ENCODE results near the gene IMMP2L.

The IMMP2L gene

DNA sequence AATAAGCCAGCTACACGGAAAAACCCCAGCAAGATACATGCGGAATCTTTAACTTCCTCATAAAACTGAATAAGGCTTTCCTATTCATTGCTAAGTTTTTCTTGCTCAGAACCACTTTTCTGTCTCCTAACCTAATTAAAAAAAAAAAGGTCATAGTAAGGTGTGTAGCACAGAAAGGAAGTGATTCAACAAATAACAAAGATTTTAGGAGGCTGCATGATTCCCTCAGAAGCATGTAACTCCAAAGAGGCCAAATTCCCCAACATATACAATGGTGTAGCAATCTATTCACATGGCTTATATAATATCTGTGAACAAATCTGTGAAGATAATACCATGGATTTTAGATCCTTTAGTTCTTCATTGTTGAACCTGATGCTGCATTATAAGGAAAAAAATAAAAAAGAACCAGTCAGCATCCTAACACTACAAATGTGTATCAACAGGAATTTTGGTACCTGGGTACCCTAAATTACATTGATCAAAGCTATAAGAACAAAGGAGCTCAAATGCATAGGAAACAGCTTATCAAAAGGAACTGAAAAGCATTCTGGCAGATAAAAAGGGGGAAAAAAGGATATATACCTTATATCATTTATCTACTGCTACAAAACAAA, 63.8 kb downstream of the IMMP2L start:
- Histone ChIP-seq H3K4me2 (ENCODE audit: low read depth, low read length, poor library complexity, severe bottlenecking) (no peak overlapping the region), H2AFZ (ENCODE audit: low read length) (no peak overlapping the region), H3K9me3 (ENCODE audit: insufficient read depth, low read depth, low read length) (no peaks in the 10 kb centered on the region), H3K4me1 (ENCODE audit: insufficient read depth, low read length, poor library complexity, severe bottlenecking) (peaks cover 3% of the 10 kb centered on the region), H3K9me2 (replicated peaks; ENCODE audit: low read depth, low read length) (no peaks in the 10 kb centered on the region), H3K36me3 (ENCODE audit: insufficient read depth, low read length) (no peaks in the 10 kb centered on the region), H3F3A (ENCODE audit: low read depth) (no peaks in the 10 kb centered on the region), H3K79me2 (ENCODE audit: insufficient read depth, low read length) (no peaks in the 10 kb centered on the region), H3K9ac (ENCODE audit: low read depth, low read length, poor library complexity, severe bottlenecking) (no peak overlapping the region), H3K4me3 (ENCODE audit: low read length, poor library complexity, severe bottlenecking) (no peak overlapping the region), H4K20me1 (ENCODE audit: insufficient read depth, low read length, poor library complexity, severe bottlenecking) (no peaks in the 10 kb centered on the region), H3K27me3 (ENCODE audit: insufficient read depth, low read length, poor library complexity, severe bottlenecking) (no peaks in the 10 kb centered on the region)
- TF ChIP-seq, protein P1, sequence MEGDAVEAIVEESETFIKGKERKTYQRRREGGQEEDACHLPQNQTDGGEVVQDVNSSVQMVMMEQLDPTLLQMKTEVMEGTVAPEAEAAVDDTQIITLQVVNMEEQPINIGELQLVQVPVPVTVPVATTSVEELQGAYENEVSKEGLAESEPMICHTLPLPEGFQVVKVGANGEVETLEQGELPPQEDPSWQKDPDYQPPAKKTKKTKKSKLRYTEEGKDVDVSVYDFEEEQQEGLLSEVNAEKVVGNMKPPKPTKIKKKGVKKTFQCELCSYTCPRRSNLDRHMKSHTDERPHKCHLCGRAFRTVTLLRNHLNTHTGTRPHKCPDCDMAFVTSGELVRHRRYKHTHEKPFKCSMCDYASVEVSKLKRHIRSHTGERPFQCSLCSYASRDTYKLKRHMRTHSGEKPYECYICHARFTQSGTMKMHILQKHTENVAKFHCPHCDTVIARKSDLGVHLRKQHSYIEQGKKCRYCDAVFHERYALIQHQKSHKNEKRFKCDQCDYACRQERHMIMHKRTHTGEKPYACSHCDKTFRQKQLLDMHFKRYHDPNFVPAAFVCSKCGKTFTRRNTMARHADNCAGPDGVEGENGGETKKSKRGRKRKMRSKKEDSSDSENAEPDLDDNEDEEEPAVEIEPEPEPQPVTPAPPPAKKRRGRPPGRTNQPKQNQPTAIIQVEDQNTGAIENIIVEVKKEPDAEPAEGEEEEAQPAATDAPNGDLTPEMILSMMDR (conservative IDR thresholded peaks at IDR 0.05; ENCODE audit: low read length), result no peak
- TF ChIP-seq EZH2phosphoT487 (IDR thresholded peaks at IDR 0.05; ENCODE audit: borderline replicate concordance), result no peak

DNA sequence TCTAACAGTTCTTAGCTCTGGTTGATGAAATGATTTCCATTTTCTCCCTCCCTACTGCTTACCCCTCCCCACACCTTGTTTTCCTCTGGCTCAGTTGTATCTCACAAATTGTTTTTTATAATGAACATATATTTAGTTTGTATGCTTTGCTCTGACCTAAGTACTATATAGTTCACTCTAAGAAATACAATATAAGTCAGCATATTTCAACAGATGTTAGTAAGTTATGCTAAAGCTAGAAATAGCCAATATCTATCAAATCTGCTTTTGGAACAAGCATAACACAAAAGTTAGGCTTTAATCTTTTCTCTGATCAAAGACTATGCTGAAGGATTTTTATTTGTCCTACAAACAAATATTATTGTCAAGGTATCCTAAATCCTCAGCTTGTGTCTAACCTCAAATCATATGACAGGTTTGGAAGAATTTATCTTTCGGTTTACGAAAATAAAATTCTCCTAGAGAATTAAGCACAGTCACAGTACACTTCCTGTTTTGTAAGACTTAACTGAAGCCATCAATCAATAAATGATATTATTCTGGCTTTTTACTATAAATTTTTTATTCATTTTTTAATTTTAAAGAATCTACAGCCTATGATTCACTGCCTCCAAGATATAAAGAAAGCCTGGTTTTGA, 67.0 kb downstream of the IMMP2L start:
- TF ChIP-seq EZH2phosphoT487 (IDR thresholded peaks at IDR 0.05; ENCODE audit: borderline replicate concordance), result no peak
- TF ChIP-seq, protein P1 (conservative IDR thresholded peaks at IDR 0.05; ENCODE audit: low read length), result no peak

DNA sequence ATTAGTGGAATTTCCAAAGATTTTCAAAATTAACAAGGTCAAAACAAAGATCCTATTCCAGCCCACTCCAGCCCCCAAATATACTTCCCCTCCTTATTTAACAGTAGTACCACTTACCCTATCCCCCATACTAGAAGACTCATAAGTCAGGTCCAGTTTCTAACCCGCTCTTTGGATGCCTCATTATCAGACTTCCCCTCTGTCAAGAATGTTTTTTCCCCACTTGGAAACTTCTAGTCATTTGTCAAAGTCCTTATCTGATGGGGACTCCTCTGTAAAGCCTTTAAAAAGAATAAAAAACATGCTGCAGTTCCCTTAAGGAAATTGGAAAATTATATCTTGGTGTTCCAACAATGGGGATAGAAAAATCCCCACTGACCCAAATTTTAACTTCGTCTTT, 70.1 kb downstream of the IMMP2L start:
- H2AFZ ChIP-seq (ENCODE audit: low read length), result no peak overlapping the region
- no peaks in the 10 kb centered on the region for H3K27me3 ChIP-seq (ENCODE audit: insufficient read depth, low read length, poor library complexity, severe bottlenecking)
- no peaks in the 10 kb centered on the region for H3F3A ChIP-seq (ENCODE audit: low read depth)
- no peaks in the 10 kb centered on the region for H3K9me3 ChIP-seq (ENCODE audit: insufficient read depth, low read depth, low read length)
- no peaks in the 10 kb centered on the region for H3K9me2 ChIP-seq (replicated peaks; ENCODE audit: low read depth, low read length)
- H3K4me3 ChIP-seq (ENCODE audit: low read length, poor library complexity, severe bottlenecking), result no peak overlapping the region
- H3K4me2 ChIP-seq (ENCODE audit: low read depth, low read length, poor library complexity, severe bottlenecking), result no peak overlapping the region
- H3K4me1 ChIP-seq (ENCODE audit: insufficient read depth, low read length, poor library complexity, severe bottlenecking), result peaks cover 3% of the 10 kb centered on the region
- no peak overlapping the region for H3K9ac ChIP-seq (ENCODE audit: low read depth, low read length, poor library complexity, severe bottlenecking)
- H3K79me2 ChIP-seq (ENCODE audit: insufficient read depth, low read length), result no peaks in the 10 kb centered on the region
- TF ChIP-seq, protein P1 (conservative IDR thresholded peaks at IDR 0.05; ENCODE audit: low read length), result no peak
- no peak for TF ChIP-seq EZH2phosphoT487 (IDR thresholded peaks at IDR 0.05; ENCODE audit: borderline replicate concordance)
- no peaks in the 10 kb centered on the region for H4K20me1 ChIP-seq (ENCODE audit: insufficient read depth, low read length, poor library complexity, severe bottlenecking)
- no peaks in the 10 kb centered on the region for H3K36me3 ChIP-seq (ENCODE audit: insufficient read depth, low read length)

More for the DNA sequence above, 67.0 kb downstream of the IMMP2L start:
- peaks cover 3% of the 10 kb centered on the region for H3K4me1 ChIP-seq (ENCODE audit: insufficient read depth, low read length, poor library complexity, severe bottlenecking)
- no peak overlapping the region for H3K4me3 ChIP-seq (ENCODE audit: low read length, poor library complexity, severe bottlenecking)
- no peaks in the 10 kb centered on the region for H3K9me2 ChIP-seq (replicated peaks; ENCODE audit: low read depth, low read length)
- H3K27me3 ChIP-seq (ENCODE audit: insufficient read depth, low read length, poor library complexity, severe bottlenecking), result no peaks in the 10 kb centered on the region
- no peaks in the 10 kb centered on the region for H3K79me2 ChIP-seq (ENCODE audit: insufficient read depth, low read length)
- H3K36me3 ChIP-seq (ENCODE audit: insufficient read depth, low read length), result no peaks in the 10 kb centered on the region
- no peak overlapping the region for H3K4me2 ChIP-seq (ENCODE audit: low read depth, low read length, poor library complexity, severe bottlenecking)
- no peaks in the 10 kb centered on the region for H4K20me1 ChIP-seq (ENCODE audit: insufficient read depth, low read length, poor library complexity, severe bottlenecking)
- no peak overlapping the region for H2AFZ ChIP-seq (ENCODE audit: low read length)
- no peaks in the 10 kb centered on the region for H3K9me3 ChIP-seq (ENCODE audit: insufficient read depth, low read depth, low read length)
- H3K9ac ChIP-seq (ENCODE audit: low read depth, low read length, poor library complexity, severe bottlenecking), result no peak overlapping the region
- H3F3A ChIP-seq (ENCODE audit: low read depth), result no peaks in the 10 kb centered on the region

All from Loucy (cell line).